ENCODE data around the gene CAMSAP2. TPM values are rescaled to one million over a fixed set of nuclear protein-coding genes. Genes with fewer than 3 reads are reported as not detected.

Gene CAMSAP2
- total and polyA plus RNA-seq, 10 of the 15 experiments (the other 5 are each of a cell fraction or from before 2014, with no cell fraction given): 3.9 to 19.8 (median 8.0) TPM

DNA sequence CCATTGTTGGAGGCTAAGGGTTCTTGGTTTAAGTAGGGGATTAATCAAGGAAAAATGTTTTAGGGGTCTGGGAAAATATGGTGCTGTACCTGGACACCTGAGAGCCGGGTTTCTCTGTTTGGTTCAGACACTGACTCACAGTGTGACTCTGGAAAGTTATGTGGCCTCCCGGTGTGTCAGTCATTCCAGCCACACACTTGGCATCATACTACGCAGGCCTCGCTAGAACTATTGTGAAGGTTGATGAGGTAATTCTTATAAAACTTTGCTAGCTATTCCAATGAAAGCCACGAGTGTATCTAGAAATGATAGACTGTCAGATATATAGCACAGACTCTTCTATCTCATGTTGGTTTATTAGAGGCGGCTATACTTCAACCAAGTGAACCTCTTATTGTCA lies 4.8 kb upstream of the CAMSAP2 start:
- no peak overlapping the region for H3K27ac ChIP-seq (ENCODE audit: control insufficient read depth, insufficient read depth)
- CTCF ChIA-PET: no interaction called here
- no peaks in the 10 kb centered on the region for H3K27me3 ChIP-seq (replicated peaks in 1 of 2; ENCODE audit: control insufficient read depth in 2 of 2, insufficient read depth in 2 of 2, low read length in 1 of 2)
- peaks cover 1% of the 10 kb centered on the region for H3K79me2 ChIP-seq (ENCODE audit: control insufficient read depth, insufficient read depth, low read length)
- BruUV-seq (replicated peaks): no TSS peak
- in situ Hi-C loops (cut with MboI) (no loop called here), intact Hi-C loops (cut with micrococcal nuclease; ENCODE audit: unreplicated experiment) (no loop called here)
- H3K9ac ChIP-seq (ENCODE audit: control insufficient read depth, insufficient read depth, low read length): no peak overlapping the region
- ATAC-seq (no peak), DNase-seq (ENCODE audit: low read depth, low spot score) (no peak), FAIRE-seq (no peak)
- no peak overlapping the region for H3K4me2 ChIP-seq (ENCODE audit: control insufficient read depth, insufficient read depth)
- RAD21 ChIA-PET (ENCODE audit: unreplicated experiment): interaction anchor here (1.6 kb wide), 1 partner anchor 64 kb away, joined by 4 read pairs; the partner anchor contains the start of gene DDX59
- SMC1A ChIA-PET (ENCODE audit: uncharacterized antibody, unreplicated experiment): interaction anchor here (0.6 to 0.9 kb wide), 2 partner anchors 12 to 111 kb away, joined by 3 read pairs; no protein-coding TSS in a partner anchor
- TF ChIP-seq SMC3 (IDR thresholded peaks at IDR 0.05; ENCODE audit: borderline replicate concordance, low read length) (no peak), PML (IDR thresholded peaks at IDR 0.05; ENCODE audit: low read length) (no peak), SRF (IDR thresholded peaks at IDR 0.05; ENCODE audit: low read depth in 2 of 2, low read length in 2 of 2) (no peak), BACH1 (IDR thresholded peaks at IDR 0.05; ENCODE audit: borderline replicate concordance) (no peak), POLR2AphosphoS2 (IDR thresholded peaks at IDR 0.05; ENCODE audit: low read depth, low read length) (no peak), CBX3 (IDR thresholded peaks at IDR 0.05; ENCODE audit: borderline replicate concordance, low read depth) (no peak), JUND (IDR thresholded peaks at IDR 0.05; ENCODE audit: low read depth, low read length) (no peak), ZNF207 (IDR thresholded peaks at IDR 0.05; ENCODE audit: borderline replicate concordance) (no peak), CREM (IDR thresholded peaks at IDR 0.05; ENCODE audit: low read depth) (no peak)
- TF ChIP-seq, protein P1, sequence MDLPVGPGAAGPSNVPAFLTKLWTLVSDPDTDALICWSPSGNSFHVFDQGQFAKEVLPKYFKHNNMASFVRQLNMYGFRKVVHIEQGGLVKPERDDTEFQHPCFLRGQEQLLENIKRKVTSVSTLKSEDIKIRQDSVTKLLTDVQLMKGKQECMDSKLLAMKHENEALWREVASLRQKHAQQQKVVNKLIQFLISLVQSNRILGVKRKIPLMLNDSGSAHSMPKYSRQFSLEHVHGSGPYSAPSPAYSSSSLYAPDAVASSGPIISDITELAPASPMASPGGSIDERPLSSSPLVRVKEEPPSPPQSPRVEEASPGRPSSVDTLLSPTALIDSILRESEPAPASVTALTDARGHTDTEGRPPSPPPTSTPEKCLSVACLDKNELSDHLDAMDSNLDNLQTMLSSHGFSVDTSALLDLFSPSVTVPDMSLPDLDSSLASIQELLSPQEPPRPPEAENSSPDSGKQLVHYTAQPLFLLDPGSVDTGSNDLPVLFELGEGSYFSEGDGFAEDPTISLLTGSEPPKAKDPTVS (IDR thresholded peaks at IDR 0.05; ENCODE audit: low read depth, low read length): no peak
- TF ChIP-seq, protein P2, sequence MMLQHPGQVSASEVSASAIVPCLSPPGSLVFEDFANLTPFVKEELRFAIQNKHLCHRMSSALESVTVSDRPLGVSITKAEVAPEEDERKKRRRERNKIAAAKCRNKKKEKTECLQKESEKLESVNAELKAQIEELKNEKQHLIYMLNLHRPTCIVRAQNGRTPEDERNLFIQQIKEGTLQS (IDR thresholded peaks at IDR 0.05; ENCODE audit: borderline replicate concordance, extremely low read depth, low read depth, low read length): no peak
- no peak overlapping the region for H2AFZ ChIP-seq (ENCODE audit: control insufficient read depth, low read depth, low read length)
- H3K4me3 ChIP-seq: no peak overlapping the region
- WGBS (ENCODE audit: insufficient coverage, insufficient replicate concordance, low lambda C conversion rate, missing lambda C conversion rate): 76% methylated on average over 6 of the region's 6 CpGs
- H4K20me1 ChIP-seq (ENCODE audit: control insufficient read depth, insufficient read depth): no peaks in the 10 kb centered on the region
- POLR2A ChIA-PET: interaction anchor here (0.6 kb wide), 1 partner anchor 12 kb away, joined by 4 read pairs; no protein-coding TSS in a partner anchor
- H3K4me1 ChIP-seq (ENCODE audit: control insufficient read depth, insufficient read depth, low read length): peaks cover 5% of the 10 kb centered on the region; the same call in 1 of the 2 replicates
- no peaks in the 10 kb centered on the region for H3K36me3 ChIP-seq (ENCODE audit: control insufficient read depth in 2 of 2, insufficient read depth in 2 of 2, low read length in 1 of 2)
- H3K9me3 ChIP-seq (replicated peaks; ENCODE audit: control insufficient read depth, insufficient read depth, low read length): no peaks in the 10 kb centered on the region

Data from GM12878 (cell line).